K562 (cell line): ENCODE data around the gene OST4. TPM values are rescaled to one million over a fixed set of nuclear protein-coding genes. Genes with fewer than 3 reads are reported as not detected.

Experiments used
- CEBPZ ChIP-seq: fragments of 150-350 bp; IDR thresholded peaks from 2 replicates; pipeline ENCODE4 v1.6.1; 2014; ENCODE audit warnings: low read depth, mild to moderate bottlenecking, low read length, borderline replicate concordance
- CREM ChIP-seq: IDR thresholded peaks from 2 replicates; pipeline ENCODE4 v1.6.1; 2014; ENCODE audit warnings: antibody characterized with exemption, low read depth
- ESRRA ChIP-seq: fragments of 450-650 bp; IDR thresholded peaks from 2 replicates; pipeline ENCODE4 v1.6.1; 2014; ENCODE audit warnings: low read depth, mild to moderate bottlenecking, moderate library complexity, borderline replicate concordance
- KDM1A ChIP-seq, 2 experiments: fragments of 450-650 bp; IDR thresholded peaks; 2 replicates each; pipeline ENCODE4 v1.6.1; 2016; ENCODE audit warnings: mild to moderate bottlenecking in 2 of 2
- MAFK ChIP-seq: IDR thresholded peaks from 2 replicates; pipeline ENCODE4 v1.6.1; 2011; ENCODE audit warnings: low read length, improper control_type of control experiment
- MCM3 ChIP-seq: fragments of 450-650 bp; IDR thresholded peaks from 2 replicates; pipeline ENCODE4 v1.6.1; 2016
- NCOR1 ChIP-seq: fragments of 450-650 bp; IDR thresholded peaks from 2 replicates; pipeline ENCODE4 v1.6.1; 2016; ENCODE audit warnings: mild to moderate bottlenecking, moderate library complexity
- PML ChIP-seq: IDR thresholded peaks from 2 replicates; pipeline ENCODE4 v1.6.1; 2012; ENCODE audit warnings: low read length, inconsistent platforms
- TEAD4 ChIP-seq, 2 experiments: sonication (generic) in 1 of 2; formaldehyde crosslinking in 1 of 2; IDR thresholded peaks; 2 replicates each; pipeline versions ENCODE4 v1.6.1 to v1.8.0; 2012 to 2022; ENCODE audit warnings: borderline replicate concordance in 1 of 2, inconsistent platforms in 1 of 2, low read length in 1 of 2, mild to moderate bottlenecking in 1 of 2, missing genetic modification reagents in 1 of 2
- polyA plus RNA-seq, 8 experiments: library from polyadenylated mRNA; depleted of rRNA in 4 of 8; stranded (reverse) in 5 of 8; unstranded in 3 of 8; fragments of >200 nt; fragmentation: Nextera tagmentation in 2 of 8; fragmentation: Illumina TruSeq in 1 of 8; extraction: Ambion mirVana in 2 of 8; extraction: Trizol in 1 of 8; gene quantifications; 2 replicates each; pipeline versions ENCODE4 v1.2.1 to v1.2.3, GENCODE V29; 2011 to 2014; ENCODE audit warnings: inconsistent platforms in 1 of 8, missing spikeins in 1 of 8
- total RNA-seq, 7 experiments: library from RNA; depleted of rRNA in 6 of 7; stranded (reverse); fragments of >200 nt in 6 of 7; fragmentation: Illumina TruSeq in 2 of 7; extraction: Trizol in 2 of 7; gene quantifications; 2 replicates each; pipeline versions ENCODE4 v1.2.1 to v1.2.3, GENCODE V29; 2011 to 2021; ENCODE audit warnings: low replicate concordance in 1 of 7
- TF ChIP-seq, protein P1 (sequence below), 3 experiments: fragments of 200-800 bp in 1 of 3; fragments of 250-450 bp in 1 of 3; fragments of 450-650 bp in 1 of 3; sonication (Bioruptor Pico) in 1 of 3; sonication (Bioruptor generic) in 1 of 3; formaldehyde crosslinking in 1 of 3; IDR thresholded peaks; 2 replicates each; pipeline versions ENCODE4 v1.6.1 to v1.8.0; 2016 to 2022; ENCODE audit warnings: mild to moderate bottlenecking in 2 of 3, missing genetic modification characterization in 2 of 3, missing compliant biosample characterization in 1 of 3, moderate library complexity in 1 of 3
- TF ChIP-seq, protein P2 (sequence below): fragments of 250-450 bp; sonication (Bioruptor Pico); IDR thresholded peaks from 2 replicates; pipeline ENCODE4 v1.5.0; 2021
- TF ChIP-seq, protein P3 (sequence below), 3 experiments: fragments of 200-800 bp in 1 of 3; sonication (Bioruptor generic) in 1 of 3; sonication (generic) in 1 of 3; formaldehyde crosslinking in 1 of 3; IDR thresholded peaks; 2 replicates each; pipeline versions ENCODE4 v1.6.1 to v1.8.0; 2016 to 2022; ENCODE audit warnings: mild to moderate bottlenecking in 2 of 3, missing compliant biosample characterization in 2 of 3, missing genetic modification characterization in 2 of 3, missing genetic modification reagents in 1 of 3
- TF ChIP-seq, protein P4 (sequence below): fragments of 450-650 bp; IDR thresholded peaks from 2 replicates; pipeline ENCODE4 v1.6.1; 2018; ENCODE audit not compliant: partially characterized antibody

Gene OST4
- total and polyA plus RNA-seq, 9 of the 15 experiments (the other 6 are each of a cell fraction or from before 2014, with no cell fraction given): 186 to 1,155 (median 355) TPM

DNA sequence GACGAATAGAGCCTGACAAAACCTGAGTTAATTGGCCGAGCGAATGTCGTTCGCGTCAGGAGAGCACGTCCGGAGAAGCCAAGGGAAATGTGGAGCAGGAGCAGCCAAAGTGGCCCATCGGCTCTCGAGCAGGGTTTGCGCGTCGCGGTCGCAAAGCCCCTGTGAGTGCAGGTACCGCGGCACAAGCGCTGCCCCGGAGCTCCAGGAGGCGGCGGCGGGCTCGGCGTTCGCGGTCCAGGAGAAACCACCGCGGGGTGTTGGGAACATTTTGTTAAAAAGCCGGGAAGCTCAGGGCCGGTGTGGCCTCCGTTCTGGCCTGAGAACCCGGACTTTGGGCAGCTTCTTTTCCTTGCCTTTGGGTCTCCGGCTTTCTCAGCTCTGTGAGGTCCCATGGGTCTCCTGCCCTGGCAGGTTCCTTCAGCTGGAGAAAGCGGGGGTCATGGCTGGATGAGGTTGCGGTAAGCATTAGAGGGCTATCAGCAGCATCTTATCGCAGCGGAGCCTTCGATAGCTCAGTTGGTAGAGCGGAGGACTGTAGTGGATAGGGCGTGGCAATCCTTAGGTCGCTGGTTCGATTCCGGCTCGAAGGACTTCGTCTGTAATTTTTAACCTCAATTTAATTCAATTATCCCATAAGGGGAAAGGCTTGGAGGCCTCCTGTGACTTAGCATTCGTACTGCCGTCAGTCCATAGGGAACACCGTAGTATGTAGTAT is 21.0 kb downstream of the OST4 start (continued):
- TF ChIP-seq, protein P1, sequence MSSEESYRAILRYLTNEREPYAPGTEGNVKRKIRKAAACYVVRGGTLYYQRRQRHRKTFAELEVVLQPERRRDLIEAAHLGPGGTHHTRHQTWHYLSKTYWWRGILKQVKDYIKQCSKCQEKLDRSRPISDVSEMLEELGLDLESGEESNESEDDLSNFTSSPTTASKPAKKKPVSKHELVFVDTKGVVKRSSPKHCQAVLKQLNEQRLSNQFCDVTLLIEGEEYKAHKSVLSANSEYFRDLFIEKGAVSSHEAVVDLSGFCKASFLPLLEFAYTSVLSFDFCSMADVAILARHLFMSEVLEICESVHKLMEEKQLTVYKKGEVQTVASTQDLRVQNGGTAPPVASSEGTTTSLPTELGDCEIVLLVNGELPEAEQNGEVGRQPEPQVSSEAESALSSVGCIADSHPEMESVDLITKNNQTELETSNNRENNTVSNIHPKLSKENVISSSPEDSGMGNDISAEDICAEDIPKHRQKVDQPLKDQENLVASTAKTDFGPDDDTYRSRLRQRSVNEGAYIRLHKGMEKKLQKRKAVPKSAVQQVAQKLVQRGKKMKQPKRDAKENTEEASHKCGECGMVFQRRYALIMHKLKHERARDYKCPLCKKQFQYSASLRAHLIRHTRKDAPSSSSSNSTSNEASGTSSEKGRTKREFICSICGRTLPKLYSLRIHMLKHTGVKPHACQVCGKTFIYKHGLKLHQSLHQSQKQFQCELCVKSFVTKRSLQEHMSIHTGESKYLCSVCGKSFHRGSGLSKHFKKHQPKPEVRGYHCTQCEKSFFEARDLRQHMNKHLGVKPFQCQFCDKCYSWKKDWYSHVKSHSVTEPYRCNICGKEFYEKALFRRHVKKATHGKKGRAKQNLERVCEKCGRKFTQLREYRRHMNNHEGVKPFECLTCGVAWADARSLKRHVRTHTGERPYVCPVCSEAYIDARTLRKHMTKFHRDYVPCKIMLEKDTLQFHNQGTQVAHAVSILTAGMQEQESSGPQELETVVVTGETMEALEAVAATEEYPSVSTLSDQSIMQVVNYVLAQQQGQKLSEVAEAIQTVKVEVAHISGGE (CRISPR knock-in tag; IDR thresholded peaks at IDR 0.05): no peak; a peak in 1 of 6 replicates
- TF ChIP-seq KDM1A (IDR thresholded peaks at IDR 0.05) (peak in 1 of 2 experiments; percentile 48; a peak in 2 of 4 replicates), PML (peak; percentile 26; the same call in 1 of the 2 replicates), ESRRA (peak; percentile 39; the same call in 1 of the 2 replicates), CREM (peak; percentile 71), NCOR1 (peak; percentile 40; the same call in 1 of the 2 replicates), MAFK (no peak), TEAD4 (IDR thresholded peaks at IDR 0.05; ENCODE audit: low read length) (peak; percentile 69), TEAD4 (CRISPR knock-in tag; IDR thresholded peaks at IDR 0.05; ENCODE audit: borderline replicate concordance) (no peak), CEBPZ (no peak), MCM3 (no peak)
- TF ChIP-seq, protein P2, sequence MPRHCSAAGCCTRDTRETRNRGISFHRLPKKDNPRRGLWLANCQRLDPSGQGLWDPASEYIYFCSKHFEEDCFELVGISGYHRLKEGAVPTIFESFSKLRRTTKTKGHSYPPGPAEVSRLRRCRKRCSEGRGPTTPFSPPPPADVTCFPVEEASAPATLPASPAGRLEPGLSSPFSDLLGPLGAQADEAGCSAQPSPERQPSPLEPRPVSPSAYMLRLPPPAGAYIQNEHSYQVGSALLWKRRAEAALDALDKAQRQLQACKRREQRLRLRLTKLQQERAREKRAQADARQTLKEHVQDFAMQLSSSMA: 0 out of 2 replicates have a peak, but pooled peaks have one; percentile 45
- TF ChIP-seq, protein P3, sequence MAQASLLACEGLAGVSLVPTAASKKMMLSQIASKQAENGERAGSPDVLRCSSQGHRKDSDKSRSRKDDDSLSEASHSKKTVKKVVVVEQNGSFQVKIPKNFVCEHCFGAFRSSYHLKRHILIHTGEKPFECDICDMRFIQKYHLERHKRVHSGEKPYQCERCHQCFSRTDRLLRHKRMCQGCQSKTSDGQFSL (CRISPR knock-in tag; IDR thresholded peaks at IDR 0.05): peak; percentile 71; the same call in 1 of the 2 replicates
- TF ChIP-seq, protein P3 (tag; IDR thresholded peaks at IDR 0.05): no peak
- TF ChIP-seq, protein P4, sequence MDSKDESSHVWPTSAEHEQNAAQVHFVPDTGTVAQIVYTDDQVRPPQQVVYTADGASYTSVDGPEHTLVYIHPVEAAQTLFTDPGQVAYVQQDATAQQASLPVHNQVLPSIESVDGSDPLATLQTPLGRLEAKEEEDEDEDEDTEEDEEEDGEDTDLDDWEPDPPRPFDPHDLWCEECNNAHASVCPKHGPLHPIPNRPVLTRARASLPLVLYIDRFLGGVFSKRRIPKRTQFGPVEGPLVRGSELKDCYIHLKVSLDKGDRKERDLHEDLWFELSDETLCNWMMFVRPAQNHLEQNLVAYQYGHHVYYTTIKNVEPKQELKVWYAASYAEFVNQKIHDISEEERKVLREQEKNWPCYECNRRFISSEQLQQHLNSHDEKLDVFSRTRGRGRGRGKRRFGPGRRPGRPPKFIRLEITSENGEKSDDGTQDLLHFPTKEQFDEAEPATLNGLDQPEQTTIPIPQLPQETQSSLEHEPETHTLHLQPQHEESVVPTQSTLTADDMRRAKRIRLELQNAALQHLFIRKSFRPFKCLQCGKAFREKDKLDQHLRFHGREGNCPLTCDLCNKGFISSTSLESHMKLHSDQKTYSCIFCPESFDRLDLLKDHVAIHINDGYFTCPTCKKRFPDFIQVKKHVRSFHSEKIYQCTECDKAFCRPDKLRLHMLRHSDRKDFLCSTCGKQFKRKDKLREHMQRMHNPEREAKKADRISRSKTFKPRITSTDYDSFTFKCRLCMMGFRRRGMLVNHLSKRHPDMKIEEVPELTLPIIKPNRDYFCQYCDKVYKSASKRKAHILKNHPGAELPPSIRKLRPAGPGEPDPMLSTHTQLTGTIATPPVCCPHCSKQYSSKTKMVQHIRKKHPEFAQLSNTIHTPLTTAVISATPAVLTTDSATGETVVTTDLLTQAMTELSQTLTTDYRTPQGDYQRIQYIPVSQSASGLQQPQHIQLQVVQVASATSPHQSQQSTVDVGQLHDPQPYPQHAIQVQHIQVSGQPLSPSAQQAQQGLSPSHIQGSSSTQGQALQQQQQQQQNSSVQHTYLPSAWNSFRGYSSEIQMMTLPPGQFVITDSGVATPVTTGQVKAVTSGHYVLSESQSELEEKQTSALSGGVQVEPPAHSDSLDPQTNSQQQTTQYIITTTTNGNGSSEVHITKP: peak; percentile 60
